HG03135 (cell line): ENCODE measurements around the gene CD82.
"Not testable (repeated sequence)": the region's sequence is repeated elsewhere in the genome, so short reads cannot be mapped to it uniquely, and the experiment has no call there.

Source experiments
- ATAC-seq: cut with Tn5 transposase; IDR thresholded peaks from one replicate; pipeline ENCODE4 v1.9.1; 2021; ENCODE audit warnings: mild to moderate bottlenecking, moderate library complexity; ENCODE audit not compliant: unreplicated experiment

Gene CD82

GRCh38 chr11:44628730-44629700 lies 63.6 kb downstream of the CD82 start:
- no peak for ATAC-seq

- no peak for ATAC-seq
Observed at GRCh38 chr11:44629732-44630345, 64.4 kb downstream of the CD82 start.

GRCh38 chr11:44630511-44631210 lies 65.2 kb downstream of the CD82 start:
- no peak for ATAC-seq

GRCh38 chr11:44631831-44632230 lies 66.4 kb downstream of the CD82 start:
- no peak for ATAC-seq

GRCh38 chr11:44632466-44633123 lies 67.1 kb downstream of the CD82 start:
- ATAC-seq = no peak

GRCh38 chr11:44633641-44634040 lies 68.2 kb downstream of the CD82 start:
- no peak for ATAC-seq

GRCh38 chr11:44634401-44635281 lies 69.2 kb downstream of the CD82 start:
- no peak for ATAC-seq

- no peak for ATAC-seq
Observed at GRCh38 chr11:44637487-44637886, 72.0 kb downstream of the CD82 start.

GRCh38 chr11:44638032-44638431 lies 72.6 kb downstream of the CD82 start:
- ATAC-seq = no peak

GRCh38 chr11:44643217-44643616 lies 77.8 kb downstream of the CD82 start:
- ATAC-seq = no peak

GRCh38 chr11:44645827-44646226 lies 80.4 kb downstream of the CD82 start:
- ATAC-seq = no peak

GRCh38 chr11:44647255-44647955 lies 81.9 kb downstream of the CD82 start:
- ATAC-seq = not testable (repeated sequence)

- no peak for ATAC-seq
Observed at GRCh38 chr11:44648109-44648508, 82.6 kb downstream of the CD82 start.

- no peak for ATAC-seq
Observed at GRCh38 chr11:44651535-44652155, 86.2 kb downstream of the CD82 start.

GRCh38 chr11:44652901-44653644 lies 87.6 kb downstream of the CD82 start:
- no peak for ATAC-seq

GRCh38 chr11:44654057-44654456 lies 88.6 kb downstream of the CD82 start:
- ATAC-seq = no peak

- ATAC-seq = no peak
Observed at GRCh38 chr11:44654596-44654995, 89.1 kb downstream of the CD82 start.

- no peak for ATAC-seq
Observed at GRCh38 chr11:44657836-44658505, 92.5 kb downstream of the CD82 start.
